ENCODE results near the gene ACP7.
"Not testable (repeated sequence)": the region's sequence is repeated elsewhere in the genome, so short reads cannot be mapped to it uniquely, and the experiment has no call there.

ACP7 gene

GRCh38 chr19:39142630-39143029, 58.5 kb downstream of the ACP7 start:
- no peaks in the 10 kb centered on the region for H3K27me3 ChIP-seq (ENCODE audit: low read length)
- no peak overlapping the region for H3K4me3 ChIP-seq (ENCODE audit: insufficient read depth, low read length, poor library complexity, severe bottlenecking)
- H4K20me1 ChIP-seq (ENCODE audit: low read depth, low read length) = no peaks in the 10 kb centered on the region
- no peaks in the 10 kb centered on the region for H3K9me2 ChIP-seq (replicated peaks; ENCODE audit: insufficient read depth, low read length)
- H3K27ac ChIP-seq (ENCODE audit: low read depth, low read length) = no peak overlapping the region
- no peaks in the 10 kb centered on the region for H3F3A ChIP-seq (ENCODE audit: insufficient read depth)
- no peaks in the 10 kb centered on the region for H3K79me2 ChIP-seq (ENCODE audit: insufficient read depth, low read length)
- H3K9me3 ChIP-seq (ENCODE audit: insufficient read depth, low read length) = no peaks in the 10 kb centered on the region
- H2AFZ ChIP-seq (ENCODE audit: low read depth, low read length, severe bottlenecking) = no peak overlapping the region
- H3K4me2 ChIP-seq (ENCODE audit: low read depth, low read length, poor library complexity, severe bottlenecking) = no peak overlapping the region
- H3K36me3 ChIP-seq (ENCODE audit: low read length) = no peaks in the 10 kb centered on the region
- no peak overlapping the region for H3K9ac ChIP-seq (ENCODE audit: low read length)
- TF ChIP-seq, protein P1, sequence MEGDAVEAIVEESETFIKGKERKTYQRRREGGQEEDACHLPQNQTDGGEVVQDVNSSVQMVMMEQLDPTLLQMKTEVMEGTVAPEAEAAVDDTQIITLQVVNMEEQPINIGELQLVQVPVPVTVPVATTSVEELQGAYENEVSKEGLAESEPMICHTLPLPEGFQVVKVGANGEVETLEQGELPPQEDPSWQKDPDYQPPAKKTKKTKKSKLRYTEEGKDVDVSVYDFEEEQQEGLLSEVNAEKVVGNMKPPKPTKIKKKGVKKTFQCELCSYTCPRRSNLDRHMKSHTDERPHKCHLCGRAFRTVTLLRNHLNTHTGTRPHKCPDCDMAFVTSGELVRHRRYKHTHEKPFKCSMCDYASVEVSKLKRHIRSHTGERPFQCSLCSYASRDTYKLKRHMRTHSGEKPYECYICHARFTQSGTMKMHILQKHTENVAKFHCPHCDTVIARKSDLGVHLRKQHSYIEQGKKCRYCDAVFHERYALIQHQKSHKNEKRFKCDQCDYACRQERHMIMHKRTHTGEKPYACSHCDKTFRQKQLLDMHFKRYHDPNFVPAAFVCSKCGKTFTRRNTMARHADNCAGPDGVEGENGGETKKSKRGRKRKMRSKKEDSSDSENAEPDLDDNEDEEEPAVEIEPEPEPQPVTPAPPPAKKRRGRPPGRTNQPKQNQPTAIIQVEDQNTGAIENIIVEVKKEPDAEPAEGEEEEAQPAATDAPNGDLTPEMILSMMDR (IDR thresholded peaks at IDR 0.05; ENCODE audit: insufficient read depth, low read length, poor library complexity, severe bottlenecking) = no peak
- no peak for TF ChIP-seq EZH2phosphoT487 (conservative IDR thresholded peaks at IDR 0.05; ENCODE audit: low read length)

GRCh38 chr19:39143757-39144289, 59.7 kb downstream of the ACP7 start:
- H3K27ac ChIP-seq (ENCODE audit: low read depth, low read length); H3K9me3 ChIP-seq (ENCODE audit: insufficient read depth, low read length); H3K9ac ChIP-seq (ENCODE audit: low read length); H3K9me2 ChIP-seq (replicated peaks; ENCODE audit: insufficient read depth, low read length); H3K79me2 ChIP-seq (ENCODE audit: insufficient read depth, low read length); H3K4me3 ChIP-seq (ENCODE audit: insufficient read depth, low read length, poor library complexity, severe bottlenecking); H2AFZ ChIP-seq (ENCODE audit: low read depth, low read length, severe bottlenecking); H3K36me3 ChIP-seq (ENCODE audit: low read length); H4K20me1 ChIP-seq (ENCODE audit: low read depth, low read length); H3F3A ChIP-seq (ENCODE audit: insufficient read depth); H3K27me3 ChIP-seq (ENCODE audit: low read length); H3K4me2 ChIP-seq (ENCODE audit: low read depth, low read length, poor library complexity, severe bottlenecking): not testable (repeated sequence)

- TF ChIP-seq, protein P1 (IDR thresholded peaks at IDR 0.05; ENCODE audit: insufficient read depth, low read length, poor library complexity, severe bottlenecking) = no peak
- no peak for TF ChIP-seq EZH2phosphoT487 (conservative IDR thresholded peaks at IDR 0.05; ENCODE audit: low read length)
- no peaks in the 10 kb centered on the region for H3K36me3 ChIP-seq (ENCODE audit: low read length)
- H3F3A ChIP-seq (ENCODE audit: insufficient read depth) = no peaks in the 10 kb centered on the region
- H3K9me2 ChIP-seq (replicated peaks; ENCODE audit: insufficient read depth, low read length) = no peaks in the 10 kb centered on the region
- H3K4me3 ChIP-seq (ENCODE audit: insufficient read depth, low read length, poor library complexity, severe bottlenecking) = no peak overlapping the region
- no peaks in the 10 kb centered on the region for H4K20me1 ChIP-seq (ENCODE audit: low read depth, low read length)
- no peak overlapping the region for H2AFZ ChIP-seq (ENCODE audit: low read depth, low read length, severe bottlenecking)
- no peak overlapping the region for H3K9ac ChIP-seq (ENCODE audit: low read length)
- H3K27ac ChIP-seq (ENCODE audit: low read depth, low read length) = no peak overlapping the region
- no peaks in the 10 kb centered on the region for H3K27me3 ChIP-seq (ENCODE audit: low read length)
- H3K9me3 ChIP-seq (ENCODE audit: insufficient read depth, low read length) = no peaks in the 10 kb centered on the region
- H3K4me2 ChIP-seq (ENCODE audit: low read depth, low read length, poor library complexity, severe bottlenecking) = no peak overlapping the region
- no peaks in the 10 kb centered on the region for H3K79me2 ChIP-seq (ENCODE audit: insufficient read depth, low read length)
These were observed 60.3 kb downstream of the ACP7 start for GRCh38 chr19:39144290-39145071.
